Stomach (tissue), 9 donors: ENCODE results near the gene CRB2. TPM values are rescaled to one million over a fixed set of nuclear protein-coding genes. Genes with fewer than 3 reads are reported as not detected.

Source experiments
- DNase-seq, 2 donors: peaks; one replicate each; pipeline versions ENCODE4 v3.0.0 to v3.0.0-alpha.2; 2013 to 2019
- H3K27ac ChIP-seq, 5 donors: fragments of 200-600 bp in 4 of 5; sonication (generic) in 4 of 5; one replicate each; pipeline ENCODE4 v1.5.1; 2013 to 2019; ENCODE audit warnings: mild to moderate bottlenecking in 1 of 5, moderate library complexity in 1 of 5
- H3K27me3 ChIP-seq, 3 donors: fragments of 200-600 bp; sonication (generic); one replicate each; pipeline ENCODE4 v1.5.1; 2017 to 2019; ENCODE audit warnings: mixed run types in 1 of 3
- H3K36me3 ChIP-seq, 4 donors: fragments of 200-600 bp; sonication (generic); 1 replicate in 3 of 4; 2 replicates in 1 of 4; pipeline ENCODE4 v1.5.1; 2016 to 2019
- H3K4me1 ChIP-seq, 4 donors: fragments of 200-600 bp; sonication (generic); one replicate each; pipeline ENCODE4 v1.5.1; 2016 to 2019
- H3K4me3 ChIP-seq, 4 donors: fragments of 200-600 bp; sonication (generic) in 3 of 4; one replicate each; pipeline ENCODE4 v1.5.1; 2016 to 2019; ENCODE audit warnings: mild to moderate bottlenecking in 1 of 4
- H3K9me3 ChIP-seq, 4 donors: fragments of 200-600 bp; sonication (generic); one replicate each; pipeline ENCODE4 v1.5.1; 2016 to 2019
- CTCF ChIP-seq, 7 experiments: fragments of 450-650 bp in 4 of 7; fragments of 200-600 bp in 3 of 7; sonication (generic) in 3 of 7; IDR thresholded peaks; one replicate each; pipeline ENCODE4 v1.5.1; 2016 to 2019; ENCODE audit warnings: antibody characterized with exemption in 7 of 7, control low read depth in 2 of 7, mild to moderate bottlenecking in 1 of 7
- EP300 ChIP-seq: sonication (generic); formaldehyde crosslinking; IDR thresholded peaks from one replicate; pipeline ENCODE4 v1.6.1; 2017; ENCODE audit warnings: antibody characterized with exemption
- POLR2A ChIP-seq, 4 donors: fragments of 450-650 bp; IDR thresholded peaks; one replicate each; pipeline ENCODE4 v1.6.1; 2016; ENCODE audit warnings: antibody characterized with exemption in 4 of 4, control low read depth in 2 of 4, mild to moderate bottlenecking in 1 of 4, moderate library complexity in 1 of 4
- POLR2AphosphoS5 ChIP-seq, 3 donors: sonication (generic); formaldehyde crosslinking; IDR thresholded peaks; one replicate each; pipeline ENCODE4 v1.6.1; 2016; ENCODE audit warnings: antibody characterized with exemption in 3 of 3
- WGBS, 5 donors: extraction: QIAGEN DNeasy Blood & Tissue Kit in 3 of 5; methylation state at CpG; one replicate each; pipeline versions ENCODE4 v1.1.5 to v1.1.7; 2013 to 2018; 5-methylcytosine and 5-hydroxymethylcytosine counted together
- intact Hi-C: fragments of 100-400 bp; cut with DNase I; formaldehyde crosslinking; loops from one replicate; pipeline ENCODE4 v1.15.1; 2023; ENCODE audit warnings: low total_unique reads
- polyA plus RNA-seq, 3 donors: library from polyadenylated mRNA; stranded (reverse); fragments of 200-250 nt; gene quantifications; one replicate each; pipeline ENCODE4 v1.2.3, GENCODE V29; 2013
- total RNA-seq, 5 donors: library from RNA; depleted of rRNA; stranded (reverse); fragments of >200 nt; gene quantifications; one replicate each; pipeline versions ENCODE4 v1.1.0 to v1.2.3, GENCODE V29; 2014 to 2016
- donor health status: healthy with polysubstance abuse.
- donor health status: Bipolar disorder and iron deficiency.
- donor health status: healthy.

Gene CRB2
- total and polyA plus RNA-seq, 8 donors, result 0.03 to 4.3 (median 0.19) TPM; not detected in 4

GRCh38 chr9:123326187-123326586 lies 29.8 kb upstream of the CRB2 start:
- DNase-seq, result no peak
- no peaks in the 10 kb centered on the region for H3K9me3 ChIP-seq
- no peak for TF ChIP-seq CTCF (IDR thresholded peaks at IDR 0.05)
- TF ChIP-seq EP300, result no peak
- TF ChIP-seq POLR2A (IDR thresholded peaks at IDR 0.05), result no peak
- TF ChIP-seq POLR2AphosphoS5 (IDR thresholded peaks at IDR 0.05), result no peak
- H3K36me3 ChIP-seq, result no peaks in the 10 kb centered on the region
- no peak overlapping the region for H3K27ac ChIP-seq
- WGBS, 5 donors, result 64 to 85% (median 70%) methylated on average over 6 of the region's 6 CpGs
- H3K4me3 ChIP-seq, result peak overlapping the region in 3 of 4 donors; percentile 8 to 19 (median 16)
- intact Hi-C loops, result no loop called here
- H3K27me3 ChIP-seq, result no peaks in the 10 kb centered on the region
- peaks cover 5 to 31% (median 25%) of the 10 kb centered on the region in 4 donors for H3K4me1 ChIP-seq

- DNase-seq, result peak in 1 of 2 donors; percentile 65
- WGBS, 5 donors, result 76 to 80% (median 78%) methylated on average over 5 of the region's 5 CpGs
- Histone ChIP-seq H3K27ac (peak overlapping the region in 3 of 5 donors; percentile 6 to 74 (median 72)), H3K4me3 (peak overlapping the region in 3 of 4 donors; percentile 8 to 19 (median 16)), H3K9me3 (no peaks in the 10 kb centered on the region), H3K36me3 (no peaks in the 10 kb centered on the region), H3K4me1 (peaks cover 5 to 31% (median 25%) of the 10 kb centered on the region in 4 donors), H3K27me3 (no peaks in the 10 kb centered on the region)
- TF ChIP-seq EP300, result no peak
- TF ChIP-seq CTCF (IDR thresholded peaks at IDR 0.05), result no peak
- TF ChIP-seq POLR2A (IDR thresholded peaks at IDR 0.05), result no peak
- no peak for TF ChIP-seq POLR2AphosphoS5 (IDR thresholded peaks at IDR 0.05)
- intact Hi-C loops, result no loop called here
These were observed 29.3 kb upstream of the CRB2 start for GRCh38 chr9:123326662-123327093.

GRCh38 chr9:123327697-123328100 lies 28.3 kb upstream of the CRB2 start:
- TF ChIP-seq CTCF (IDR thresholded peaks at IDR 0.05), result no peak
- peak in 2 of 3 donors; percentile 40 to 52 for TF ChIP-seq POLR2AphosphoS5 (IDR thresholded peaks at IDR 0.05)
- TF ChIP-seq EP300, result no peak
- DNase-seq, result peak; percentile 82 to 95
- WGBS, 5 donors, result 22 to 62% (median 39%) methylated on average over 6 to 8 of the region's 8 CpGs
- Histone ChIP-seq H3K4me1 (peaks cover 5 to 26% (median 21%) of the 10 kb centered on the region in 4 donors), H3K9me3 (no peaks in the 10 kb centered on the region), H3K36me3 (no peaks in the 10 kb centered on the region), H3K27ac (peak overlapping the region; percentile 57 to 87 (median 72)), H3K27me3 (no peaks in the 10 kb centered on the region), H3K4me3 (no peak overlapping the region)
- intact Hi-C loops, result no loop called here

- Histone ChIP-seq H3K27ac (no peak overlapping the region), H3K4me1 (peaks cover 5 to 22% (median 17%) of the 10 kb centered on the region in 4 donors), H3K36me3 (no peaks in the 10 kb centered on the region), H3K9me3 (no peaks in the 10 kb centered on the region), H3K27me3 (no peaks in the 10 kb centered on the region), H3K4me3 (no peak overlapping the region)
- peak in 1 of 2 donors; percentile 57 for DNase-seq
- TF ChIP-seq POLR2A (IDR thresholded peaks at IDR 0.05) (no peak), CTCF (IDR thresholded peaks at IDR 0.05) (no peak), POLR2AphosphoS5 (IDR thresholded peaks at IDR 0.05) (no peak)
- intact Hi-C loops, result no loop called here
- WGBS, 5 donors, result 72 to 79% (median 74%) methylated on average over 6 of the region's 6 CpGs
These were observed 26.6 kb upstream of the CRB2 start for GRCh38 chr9:123329329-123329955.
